ENCODE results near the gene ST3GAL3. TPM values are rescaled to one million over a fixed set of nuclear protein-coding genes. Genes with fewer than 3 reads are reported as not detected.

Gene ST3GAL3
- total and polyA plus RNA-seq, 2 of the 13 experiments (the other 11 are each of a cell fraction or from before 2014, with no cell fraction given), result 5.1 to 8.1 TPM

GRCh38 chr1:43707190-43708001 is at the start of gene ST3GAL3 (continued):
- TF ChIP-seq, protein P1, sequence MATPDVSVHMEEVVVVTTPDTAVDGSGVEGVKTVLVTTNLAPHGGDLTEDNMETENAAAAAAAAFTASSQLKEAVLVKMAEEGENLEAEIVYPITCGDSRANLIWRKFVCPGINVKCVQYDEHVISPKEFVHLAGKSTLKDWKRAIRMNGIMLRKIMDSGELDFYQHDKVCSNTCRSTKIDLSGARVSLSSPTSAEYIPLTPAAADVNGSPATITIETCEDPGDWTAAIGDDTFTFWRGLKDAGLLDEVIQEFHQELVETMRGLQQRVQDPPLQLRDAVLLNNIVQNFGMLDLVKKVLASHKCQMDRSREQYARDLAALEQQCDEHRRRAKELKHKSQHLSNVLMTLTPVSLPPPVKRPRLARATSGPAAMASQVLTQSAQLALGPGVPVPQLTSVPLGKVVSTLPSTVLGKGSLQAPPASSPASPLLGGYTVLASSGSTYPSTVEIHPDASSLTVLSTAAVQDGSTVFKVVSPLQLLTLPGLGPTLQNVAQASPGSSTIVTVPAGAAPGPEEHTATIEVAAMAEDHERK (CRISPR knock-in tag; IDR thresholded peaks at IDR 0.05; ENCODE audit: low read depth), result 0 out of 2 replicates have a peak, but pooled peaks have one; percentile 32
- TF ChIP-seq BHLHE40 (IDR thresholded peaks at IDR 0.05; ENCODE audit: low read length) (no peak), ZNF83 (CRISPR knock-in tag; IDR thresholded peaks at IDR 0.05; ENCODE audit: borderline replicate concordance) (0 out of 2 replicates have a peak, but pooled peaks have one; percentile 23), ZNF333 (CRISPR knock-in tag; IDR thresholded peaks at IDR 0.05; ENCODE audit: borderline replicate concordance) (peak; percentile 76; the same call in 1 of the 2 replicates), PAXIP1 (CRISPR knock-in tag; conservative IDR thresholded peaks at IDR 0.05) (peak; percentile 57; the same call in 1 of the 2 replicates), GPN1 (CRISPR knock-in tag; IDR thresholded peaks at IDR 0.05; ENCODE audit: borderline replicate concordance) (no peak), ZNF652 (CRISPR knock-in tag; IDR thresholded peaks at IDR 0.05; ENCODE audit: borderline replicate concordance, low read depth) (no peak), HOXA9 (CRISPR knock-in tag; IDR thresholded peaks at IDR 0.05; ENCODE audit: borderline replicate concordance) (peak; percentile 74; the same call in 1 of the 2 replicates), ZSCAN5A (CRISPR knock-in tag; IDR thresholded peaks at IDR 0.05; ENCODE audit: borderline replicate concordance) (no peak), ZFP91 (CRISPR knock-in tag; IDR thresholded peaks at IDR 0.05; ENCODE audit: borderline replicate concordance) (peak; percentile 74), SRY (CRISPR knock-in tag; IDR thresholded peaks at IDR 0.05) (peak; percentile 50), FOXK1 (CRISPR knock-in tag; IDR thresholded peaks at IDR 0.05; ENCODE audit: borderline replicate concordance, low read depth) (0 out of 2 replicates have a peak, but pooled peaks have one; percentile 33)
- TF ChIP-seq, protein P2, sequence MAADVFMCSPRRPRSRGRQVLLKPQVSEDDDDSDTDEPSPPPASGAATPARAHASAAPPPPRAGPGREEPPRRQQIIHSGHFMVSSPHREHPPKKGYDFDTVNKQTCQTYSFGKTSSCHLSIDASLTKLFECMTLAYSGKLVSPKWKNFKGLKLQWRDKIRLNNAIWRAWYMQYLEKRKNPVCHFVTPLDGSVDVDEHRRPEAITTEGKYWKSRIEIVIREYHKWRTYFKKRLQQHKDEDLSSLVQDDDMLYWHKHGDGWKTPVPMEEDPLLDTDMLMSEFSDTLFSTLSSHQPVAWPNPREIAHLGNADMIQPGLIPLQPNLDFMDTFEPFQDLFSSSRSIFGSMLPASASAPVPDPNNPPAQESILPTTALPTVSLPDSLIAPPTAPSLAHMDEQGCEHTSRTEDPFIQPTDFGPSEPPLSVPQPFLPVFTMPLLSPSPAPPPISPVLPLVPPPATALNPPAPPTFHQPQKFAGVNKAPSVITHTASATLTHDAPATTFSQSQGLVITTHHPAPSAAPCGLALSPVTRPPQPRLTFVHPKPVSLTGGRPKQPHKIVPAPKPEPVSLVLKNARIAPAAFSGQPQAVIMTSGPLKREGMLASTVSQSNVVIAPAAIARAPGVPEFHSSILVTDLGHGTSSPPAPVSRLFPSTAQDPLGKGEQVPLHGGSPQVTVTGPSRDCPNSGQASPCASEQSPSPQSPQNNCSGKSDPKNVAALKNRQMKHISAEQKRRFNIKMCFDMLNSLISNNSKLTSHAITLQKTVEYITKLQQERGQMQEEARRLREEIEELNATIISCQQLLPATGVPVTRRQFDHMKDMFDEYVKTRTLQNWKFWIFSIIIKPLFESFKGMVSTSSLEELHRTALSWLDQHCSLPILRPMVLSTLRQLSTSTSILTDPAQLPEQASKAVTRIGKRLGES (CRISPR knock-in tag; IDR thresholded peaks at IDR 0.05; ENCODE audit: borderline replicate concordance), result 0 out of 2 replicates have a peak, but pooled peaks have one; percentile 72
- TF ChIP-seq, protein P3, sequence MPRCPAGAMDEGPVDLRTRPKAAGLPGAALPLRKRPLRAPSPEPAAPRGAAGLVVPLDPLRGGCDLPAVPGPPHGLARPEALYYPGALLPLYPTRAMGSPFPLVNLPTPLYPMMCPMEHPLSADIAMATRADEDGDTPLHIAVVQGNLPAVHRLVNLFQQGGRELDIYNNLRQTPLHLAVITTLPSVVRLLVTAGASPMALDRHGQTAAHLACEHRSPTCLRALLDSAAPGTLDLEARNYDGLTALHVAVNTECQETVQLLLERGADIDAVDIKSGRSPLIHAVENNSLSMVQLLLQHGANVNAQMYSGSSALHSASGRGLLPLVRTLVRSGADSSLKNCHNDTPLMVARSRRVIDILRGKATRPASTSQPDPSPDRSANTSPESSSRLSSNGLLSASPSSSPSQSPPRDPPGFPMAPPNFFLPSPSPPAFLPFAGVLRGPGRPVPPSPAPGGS (CRISPR knock-in tag; IDR thresholded peaks at IDR 0.05), result peak; percentile 45

Measured in HepG2 (cell line).